ENCODE measurements around the gene CIP2A.

Gene CIP2A

DNA sequence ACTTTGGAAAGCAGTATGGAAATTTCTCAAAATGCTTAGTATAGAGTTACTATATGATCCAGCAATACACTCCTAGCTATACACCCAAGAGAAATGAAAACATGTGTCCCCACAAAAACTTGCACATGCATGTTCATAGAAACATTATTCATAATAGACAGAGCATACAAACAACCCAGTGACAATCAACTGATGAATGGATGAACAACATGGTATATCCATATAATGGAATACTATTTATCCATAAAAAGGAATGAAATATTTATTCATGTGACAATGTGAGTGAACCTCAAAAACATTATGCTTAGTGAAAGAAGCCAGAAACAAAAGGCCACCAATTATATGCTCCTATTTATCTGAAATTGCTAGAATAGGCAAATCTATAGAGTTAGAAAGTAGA lies 85.5 kb downstream of the CIP2A start:
- Histone ChIP-seq H3K36me3 (ENCODE audit: control insufficient read depth, insufficient read depth, low read length) (no peaks in the 10 kb centered on the region), H3K9ac (ENCODE audit: low read length) (no peak overlapping the region), H3K4me1 (ENCODE audit: control insufficient read depth, insufficient read depth, low read length) (no peaks in the 10 kb centered on the region), H3K27ac (ENCODE audit: low read depth, low read length) (no peak overlapping the region), H3K4me3 (ENCODE audit: low read length) (no peak overlapping the region), H3K27me3 (ENCODE audit: control insufficient read depth, insufficient read depth, low read length) (no peaks in the 10 kb centered on the region)

DNA sequence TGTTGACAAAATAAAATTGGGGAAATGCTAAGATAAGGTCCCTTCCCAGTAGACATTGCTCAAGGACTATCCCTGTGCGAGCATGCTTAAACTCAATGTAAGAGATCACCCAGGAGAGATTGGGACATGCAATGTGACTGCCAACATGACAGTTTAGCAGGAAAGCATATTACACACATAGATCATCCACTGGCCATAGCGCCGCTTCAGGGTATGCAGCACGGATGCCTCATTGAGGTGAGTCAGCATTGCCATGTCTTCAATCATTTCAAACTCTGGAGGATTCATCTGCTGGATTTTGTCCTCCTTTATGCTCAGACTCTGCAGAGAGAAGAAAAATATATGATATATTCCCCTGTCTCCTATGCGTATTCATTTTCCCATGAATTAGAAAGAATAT lies 87.7 kb downstream of the CIP2A start:
- Histone ChIP-seq H3K4me3 (ENCODE audit: low read length) (no peak overlapping the region), H3K4me1 (ENCODE audit: control insufficient read depth, insufficient read depth, low read length) (no peaks in the 10 kb centered on the region), H3K27me3 (ENCODE audit: control insufficient read depth, insufficient read depth, low read length) (no peaks in the 10 kb centered on the region), H3K27ac (ENCODE audit: low read depth, low read length) (no peak overlapping the region), H3K36me3 (ENCODE audit: control insufficient read depth, insufficient read depth, low read length) (no peaks in the 10 kb centered on the region), H3K9ac (ENCODE audit: low read length) (no peak overlapping the region)

- H3K27ac ChIP-seq (ENCODE audit: low read depth, low read length): no peak overlapping the region
- H3K27me3 ChIP-seq (ENCODE audit: control insufficient read depth, insufficient read depth, low read length): no peaks in the 10 kb centered on the region
- no peaks in the 10 kb centered on the region for H3K4me1 ChIP-seq (ENCODE audit: control insufficient read depth, insufficient read depth, low read length)
- no peak overlapping the region for H3K9ac ChIP-seq (ENCODE audit: low read length)
- H3K36me3 ChIP-seq (ENCODE audit: control insufficient read depth, insufficient read depth, low read length): no peaks in the 10 kb centered on the region
- no peak overlapping the region for H3K4me3 ChIP-seq (ENCODE audit: low read length)
Observed at GRCh38 chr3:108500728-108501127, 88.5 kb downstream of the CIP2A start.
